RKO (cell line): Measurements from ENCODE around the gene ADAMTS13.
"Not testable (repeated sequence)": the region's sequence is repeated elsewhere in the genome, so short reads cannot be mapped to it uniquely, and the experiment has no call there.

Source experiments
- DNase-seq: peaks from one replicate; pipeline ENCODE4 v3.0.0-alpha.2; 2016; ENCODE audit warnings: low spot score

The ADAMTS13 gene

DNA sequence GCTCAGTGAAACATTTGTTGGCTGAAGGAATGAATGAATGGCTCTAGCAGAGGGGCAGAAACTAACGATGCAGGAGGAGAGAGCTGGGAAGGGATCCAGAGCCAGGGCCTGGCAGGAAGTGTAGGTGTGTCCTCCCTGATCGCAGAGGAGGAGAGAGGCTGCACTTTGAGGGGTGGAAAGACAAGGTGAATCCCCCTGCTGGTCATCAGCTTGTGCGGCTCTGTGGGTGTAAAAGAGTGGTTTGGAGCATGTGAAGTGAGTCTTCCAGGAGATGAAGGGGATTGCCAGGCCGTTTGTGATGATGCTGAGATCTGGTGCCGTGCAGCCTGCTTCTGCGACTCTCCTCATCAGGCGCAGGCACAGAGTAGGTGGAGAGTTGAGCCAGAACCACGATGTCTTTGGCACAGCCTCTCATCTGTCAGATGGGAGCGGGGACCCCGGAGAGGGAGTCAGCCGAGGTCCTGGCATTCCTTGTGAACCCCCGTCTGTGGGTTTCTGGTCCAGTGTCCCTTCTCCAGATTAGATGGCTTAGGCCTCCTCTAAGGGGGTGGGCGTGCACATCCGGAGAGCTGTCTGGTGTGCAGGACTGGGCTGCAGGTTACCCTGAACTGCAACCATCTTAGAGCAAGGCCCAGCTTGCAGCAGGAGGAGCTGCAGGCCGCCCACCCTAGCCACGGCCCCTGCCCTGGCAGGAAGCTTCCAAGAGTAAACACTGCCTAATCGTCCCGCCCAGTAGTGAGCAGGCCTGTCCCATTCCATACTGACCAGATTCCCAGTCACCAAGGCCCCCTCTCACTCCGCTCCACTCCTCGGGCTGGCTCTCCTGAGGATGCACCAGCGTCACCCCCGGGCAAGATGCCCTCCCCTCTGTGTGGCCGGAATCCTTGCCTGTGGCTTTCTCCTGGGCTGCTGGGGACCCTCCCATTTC is at the start of gene ADAMTS13:
Gene ADAMTS13, plus strand, starts transcription at position 753 of the 928 bp plus-strand sequence. Its CDS starts 77 bp downstream, at position 830.
- DNase-seq, result peak; percentile 51

DNA sequence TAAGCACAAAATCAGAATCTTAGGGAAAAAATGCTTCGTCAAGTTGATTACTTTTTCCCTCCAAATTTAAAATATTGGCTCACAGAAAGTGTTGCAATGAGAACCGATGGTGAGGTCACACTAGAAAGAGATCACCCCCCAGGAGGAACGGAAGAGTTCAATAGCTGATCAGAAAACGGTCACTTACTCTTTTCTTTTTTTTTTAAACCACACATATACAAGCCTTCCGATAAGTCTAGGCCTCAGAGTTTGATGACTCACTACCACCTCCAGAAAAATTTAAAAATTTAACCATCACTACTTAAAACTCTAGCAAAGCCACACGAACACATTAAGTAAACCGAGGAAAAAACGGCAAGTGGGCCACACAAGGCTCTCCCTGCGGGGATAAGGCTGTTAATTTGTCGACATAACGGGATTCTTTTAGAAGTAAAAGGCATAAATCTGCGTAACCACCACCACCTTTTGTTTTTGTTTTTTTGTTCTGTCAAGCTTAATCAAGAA is 47.5 kb upstream of the ADAMTS13 start:
- peak; percentile 81 for DNase-seq

DNA sequence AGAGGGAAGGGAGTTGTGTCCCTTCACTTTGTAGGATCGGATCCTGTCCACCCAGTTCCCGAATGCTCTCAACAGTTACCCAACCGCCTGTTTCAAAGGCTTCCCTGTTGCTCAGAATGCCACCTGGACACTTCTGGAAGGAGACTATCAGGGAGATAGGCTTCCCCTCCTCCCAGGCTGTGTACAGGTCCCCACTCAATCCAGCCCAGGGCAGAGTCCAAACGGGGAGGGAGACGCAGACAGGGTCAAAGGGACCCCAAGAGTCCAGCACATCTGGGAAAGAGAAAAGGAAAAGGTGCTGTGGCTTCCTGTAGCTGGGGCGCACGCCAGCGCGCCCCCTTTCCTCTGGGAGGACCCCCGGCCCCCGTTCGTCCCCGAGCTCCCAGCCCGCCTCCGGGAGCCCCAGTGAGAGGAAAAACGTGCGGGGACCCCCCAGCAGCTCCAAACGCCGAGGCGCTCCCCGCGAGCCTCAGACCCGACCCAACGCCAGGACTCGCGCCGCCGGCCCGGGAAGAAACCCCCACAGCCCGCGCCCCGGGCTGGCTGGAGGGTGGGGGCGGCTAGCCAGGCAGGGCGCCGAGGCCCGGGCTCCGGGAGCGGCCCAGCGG is 46.9 kb upstream of the ADAMTS13 start:
- peak; percentile 82 for DNase-seq

DNA sequence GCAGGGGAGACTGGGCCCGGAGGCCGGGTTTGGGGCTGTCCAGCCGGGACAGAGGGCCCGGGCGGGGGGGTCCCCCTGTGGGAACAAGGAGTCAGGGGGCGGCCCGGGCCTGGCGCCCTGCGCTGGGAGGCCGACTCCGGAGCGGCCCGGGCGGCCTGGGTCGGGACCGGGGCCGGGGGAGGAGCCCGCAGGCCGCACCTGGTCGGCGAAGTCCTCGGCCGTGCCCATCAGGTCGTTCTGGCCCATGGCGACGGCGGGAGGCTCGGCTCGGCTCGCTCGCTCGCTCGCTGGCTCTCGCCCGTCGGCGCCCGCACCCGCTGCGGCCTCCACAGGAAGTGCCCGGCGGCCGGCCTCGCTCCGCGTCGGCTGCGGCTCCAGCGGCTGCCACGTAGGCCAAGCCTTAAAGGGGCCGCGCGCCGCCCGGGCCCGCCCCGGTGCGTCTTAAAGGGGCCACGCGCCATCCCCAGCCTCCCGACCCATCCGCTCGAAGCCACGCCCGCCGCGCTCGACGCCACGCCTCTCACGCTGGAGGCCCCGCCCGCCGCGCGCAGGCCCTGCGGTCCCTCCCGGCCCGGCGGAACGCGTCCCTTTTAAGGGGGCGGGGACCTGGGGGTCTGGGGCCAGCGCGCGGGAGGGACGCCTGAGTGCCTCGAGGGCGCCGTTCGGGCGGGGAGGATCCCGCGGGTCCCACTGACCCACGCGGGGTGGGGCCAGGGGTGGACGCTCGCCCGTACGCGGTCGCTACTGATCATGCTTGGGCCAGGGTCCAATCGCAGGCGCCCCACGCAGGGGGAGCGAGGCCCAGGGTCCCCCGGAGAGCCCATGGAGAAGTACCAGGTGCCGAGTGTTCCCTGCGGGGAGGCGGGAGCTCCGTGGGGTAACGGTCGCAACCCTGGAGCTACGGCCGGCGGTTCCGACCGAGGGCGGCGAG is 46.2 kb upstream of the ADAMTS13 start, which contains the start of the genes STKLD1 and SURF4:
Gene STKLD1, plus strand, starts transcription at position 643 of the 931 bp plus-strand sequence. Its CDS starts 108 bp downstream, at position 751.
Gene SURF4, minus strand, starts transcription at position 337 of the 931 bp plus-strand sequence. Its CDS starts 91 bp downstream, at position 246.
- DNase-seq, result peak; percentile 98

DNA sequence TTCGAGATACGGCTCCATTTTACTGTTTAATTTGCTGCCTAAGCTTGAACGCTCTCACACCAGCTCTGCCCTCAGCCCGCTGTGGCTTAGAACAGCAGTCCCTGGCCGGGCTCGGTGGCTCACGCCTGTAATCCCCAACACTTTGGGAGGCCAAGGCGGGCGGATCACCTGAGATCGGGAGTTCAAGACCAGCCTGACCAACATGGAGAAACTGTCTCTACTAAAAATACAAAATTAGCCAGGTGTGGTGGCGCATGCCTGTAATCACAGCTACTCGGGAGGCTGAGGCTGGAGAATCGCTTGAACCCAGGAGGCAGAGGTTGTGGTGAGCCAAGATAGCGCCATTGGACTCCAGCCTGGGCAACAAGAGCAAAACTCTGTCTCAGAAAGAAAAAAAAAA is 44.9 kb upstream of the ADAMTS13 start:
- not testable (repeated sequence) for DNase-seq

DNA sequence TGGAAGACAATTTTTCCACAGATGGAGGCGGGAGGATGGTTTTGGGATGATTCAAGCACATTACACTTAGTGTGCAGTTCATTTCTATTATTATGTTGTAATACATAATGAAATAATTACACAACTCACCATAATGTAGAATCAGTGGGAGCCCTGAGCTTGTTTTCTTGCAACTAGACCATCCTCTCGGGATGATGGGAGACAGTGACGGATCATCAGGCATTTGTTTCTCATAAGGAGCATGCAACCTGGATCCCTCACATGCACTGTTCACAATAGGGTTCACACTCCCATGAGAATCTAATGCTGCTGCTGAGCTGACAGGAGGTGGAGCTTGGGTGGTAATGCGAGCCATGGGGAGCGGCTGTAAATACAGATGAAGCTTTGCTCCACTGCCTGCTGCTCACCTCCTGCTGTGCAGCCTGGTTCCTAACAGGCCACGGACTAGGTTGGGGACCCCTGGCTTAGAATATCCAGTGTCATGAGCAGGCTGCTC is 44.4 kb upstream of the ADAMTS13 start:
- peak; percentile 66 for DNase-seq

DNA sequence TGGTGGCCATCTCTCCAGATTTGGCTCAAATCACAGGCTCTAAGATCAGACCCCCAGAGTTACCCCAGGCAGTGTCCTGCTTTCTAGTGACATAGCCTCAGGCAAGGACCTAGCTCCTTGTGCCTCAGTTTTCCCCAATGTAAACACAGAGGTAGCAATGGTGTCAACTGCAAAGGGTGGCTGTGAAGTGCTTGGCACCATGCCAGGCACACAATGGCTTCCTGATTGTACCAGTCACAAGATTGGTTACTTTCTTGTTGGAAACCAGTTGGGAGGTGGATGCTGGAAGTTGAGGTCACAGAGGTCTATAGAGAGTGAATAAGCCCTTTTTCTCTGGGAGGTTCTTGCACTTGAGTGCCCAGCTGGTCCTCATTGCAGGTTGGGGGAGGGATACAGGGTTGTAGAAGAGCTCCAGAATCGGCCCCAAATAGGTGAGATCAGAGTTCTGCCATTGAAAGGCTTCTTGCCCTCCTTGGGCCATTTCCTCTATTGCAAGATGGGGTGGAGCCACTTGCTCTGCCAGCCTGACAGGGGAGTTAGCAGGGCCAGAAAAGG is 43.7 kb upstream of the ADAMTS13 start:
- DNase-seq, result no peak

DNA sequence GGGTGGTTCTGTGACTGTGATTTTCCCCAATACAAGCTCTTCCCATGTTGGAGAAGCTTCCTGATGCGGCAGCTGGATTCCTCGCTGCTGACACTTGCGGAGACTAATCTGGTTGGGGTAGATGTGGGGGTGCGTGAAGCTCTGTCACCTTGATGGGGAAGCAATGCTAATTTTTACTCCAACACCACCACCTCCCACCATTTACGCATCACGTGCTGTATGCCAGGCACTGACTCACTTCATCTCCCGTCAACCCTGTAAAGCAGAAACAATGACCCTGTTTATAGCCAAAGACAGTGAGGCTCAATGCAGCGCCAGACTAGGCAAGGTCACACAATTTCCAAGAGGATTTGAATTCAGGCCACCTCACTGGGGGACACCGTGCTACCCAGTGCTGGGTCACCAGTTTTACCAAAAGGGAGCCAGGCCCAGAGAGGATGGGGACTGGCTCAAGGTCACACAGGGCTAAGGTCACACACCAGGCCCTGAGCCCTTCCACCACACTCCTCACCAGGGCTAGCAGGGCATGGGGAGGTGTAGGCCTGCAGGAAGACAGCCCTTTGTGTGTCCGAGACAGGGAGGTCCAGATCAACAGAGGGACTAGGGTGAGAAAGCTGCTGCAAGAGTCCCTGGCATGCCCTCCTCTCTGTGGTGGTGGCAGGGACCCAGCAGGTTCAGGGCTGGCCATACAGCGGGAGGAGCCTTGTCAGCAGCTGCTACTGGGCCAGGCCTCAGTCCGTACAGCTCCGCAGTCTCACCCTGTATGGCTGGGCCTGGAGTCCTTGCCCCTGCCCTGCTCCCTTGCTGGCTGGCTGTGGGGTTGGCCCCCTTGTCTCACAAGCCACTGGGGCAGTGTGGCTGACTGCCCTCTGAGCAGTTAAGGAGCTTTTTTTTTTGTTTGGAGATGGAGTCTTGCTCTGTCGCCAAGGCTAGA is 42.7 kb upstream of the ADAMTS13 start:
- no peak for DNase-seq

DNA sequence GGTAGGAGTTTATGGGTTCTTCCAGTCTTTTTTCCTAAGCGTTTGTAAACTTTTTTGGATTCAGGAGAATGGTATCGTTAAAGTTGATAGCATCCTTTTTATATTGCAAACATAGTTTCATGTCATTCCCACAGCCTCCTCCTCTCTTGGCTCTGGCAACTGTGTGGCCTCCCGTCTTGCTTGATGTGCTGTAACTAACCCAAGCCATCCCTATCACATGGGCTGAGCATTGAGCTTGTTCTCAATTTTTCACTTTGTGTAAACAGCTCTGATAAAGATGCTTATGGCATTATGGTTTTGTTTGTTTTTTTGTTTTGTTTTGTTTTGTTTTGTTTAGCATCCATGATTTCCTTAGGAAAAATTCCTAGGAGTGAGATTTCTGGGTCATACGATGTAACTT is 41.4 kb upstream of the ADAMTS13 start:
- no peak for DNase-seq

DNA sequence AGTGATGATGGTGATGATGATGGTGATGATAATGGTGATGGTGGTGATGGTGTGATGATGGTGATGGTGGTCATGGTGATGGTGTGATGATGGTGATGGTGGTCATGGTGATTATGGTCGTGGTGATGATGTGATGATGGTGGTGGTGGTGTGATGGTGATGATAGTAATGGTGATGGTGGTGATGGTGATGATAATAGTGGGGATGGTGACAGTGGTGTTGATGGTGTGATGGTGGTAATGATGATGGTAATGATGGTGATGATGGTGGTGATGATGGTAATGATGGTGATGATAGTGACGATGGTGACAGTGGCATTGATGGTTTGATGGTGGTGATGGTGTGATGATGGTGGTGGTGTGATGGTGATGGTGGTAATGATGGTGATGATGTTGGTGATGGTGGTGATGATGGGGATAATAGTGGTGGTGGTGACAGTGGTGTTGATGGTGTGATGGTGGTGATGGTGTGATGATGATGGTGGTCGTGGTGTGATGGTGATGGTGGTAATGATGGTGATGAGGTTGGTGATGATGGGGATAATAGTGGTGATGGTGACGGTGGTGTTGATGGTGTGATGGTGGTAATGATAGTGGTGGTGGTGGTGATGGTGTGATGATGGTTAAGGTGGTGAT is 39.5 kb upstream of the ADAMTS13 start:
- DNase-seq, result no peak

DNA sequence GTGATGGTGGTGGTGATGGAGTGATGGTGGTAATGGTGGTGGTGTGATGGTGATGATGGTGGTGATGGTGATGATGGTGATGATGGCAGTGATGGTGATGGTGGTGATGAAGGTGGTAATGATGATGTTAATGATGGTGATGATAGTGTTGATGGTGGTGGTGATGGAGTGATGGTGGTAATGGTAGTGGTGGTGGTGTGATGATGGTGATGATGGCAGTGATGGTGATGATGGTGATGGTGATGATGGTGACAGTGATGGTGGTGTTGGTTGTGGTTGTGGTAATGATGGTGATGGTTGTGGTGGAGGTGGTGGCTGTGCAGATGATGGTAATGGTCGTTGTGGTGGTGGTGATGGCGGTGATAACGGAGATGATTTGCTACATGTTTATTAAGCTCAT is 38.7 kb upstream of the ADAMTS13 start:
- DNase-seq, result no peak

DNA sequence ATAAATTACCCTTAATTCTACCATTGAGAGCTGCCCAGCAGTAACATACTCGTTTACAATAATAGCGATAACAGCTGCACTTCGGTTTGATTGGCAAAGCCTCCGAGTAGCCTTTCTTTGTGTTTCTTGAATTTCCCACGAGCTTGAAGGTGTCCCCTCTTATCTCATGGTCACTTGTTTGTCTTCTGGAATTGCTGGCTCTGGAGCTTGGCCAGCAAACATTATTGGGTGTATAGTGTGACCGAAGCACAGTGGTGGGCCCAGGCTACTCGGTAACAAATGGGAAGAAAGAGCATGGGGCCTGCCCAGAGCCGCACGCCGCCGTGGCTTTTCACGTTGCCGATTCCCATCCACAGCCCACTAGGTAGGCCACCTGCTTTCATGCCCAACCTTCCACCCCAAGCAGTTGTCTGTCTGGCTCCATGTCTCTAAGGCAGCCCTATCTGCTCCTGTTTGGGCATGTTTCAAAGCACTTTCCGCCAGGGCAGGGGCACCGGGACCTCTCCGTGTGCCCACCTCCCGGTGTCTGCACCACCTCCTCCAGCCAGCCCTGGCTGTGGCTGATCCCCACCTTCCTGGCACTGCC is 37.3 kb upstream of the ADAMTS13 start:
- no peak for DNase-seq

DNA sequence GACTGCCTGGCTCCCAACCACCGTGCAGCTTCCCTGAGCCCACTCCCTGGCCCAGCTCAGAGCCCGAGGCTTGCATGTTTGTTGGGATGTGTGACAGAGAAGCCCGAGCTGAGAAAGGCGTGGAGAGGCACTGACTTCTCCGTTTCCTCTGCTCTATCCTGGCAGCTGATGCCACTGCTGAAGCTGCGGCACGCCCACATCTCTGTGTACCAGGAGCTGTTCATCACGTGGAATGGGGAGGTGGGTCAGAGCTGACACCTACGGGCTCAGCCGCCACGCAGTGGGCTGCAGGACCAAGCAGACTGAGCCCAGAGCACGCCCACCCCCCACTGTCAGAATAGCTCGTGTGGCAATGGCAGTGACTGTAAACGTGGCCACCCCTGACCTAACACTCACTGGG is 36.7 kb upstream of the ADAMTS13 start:
- no peak for DNase-seq

DNA sequence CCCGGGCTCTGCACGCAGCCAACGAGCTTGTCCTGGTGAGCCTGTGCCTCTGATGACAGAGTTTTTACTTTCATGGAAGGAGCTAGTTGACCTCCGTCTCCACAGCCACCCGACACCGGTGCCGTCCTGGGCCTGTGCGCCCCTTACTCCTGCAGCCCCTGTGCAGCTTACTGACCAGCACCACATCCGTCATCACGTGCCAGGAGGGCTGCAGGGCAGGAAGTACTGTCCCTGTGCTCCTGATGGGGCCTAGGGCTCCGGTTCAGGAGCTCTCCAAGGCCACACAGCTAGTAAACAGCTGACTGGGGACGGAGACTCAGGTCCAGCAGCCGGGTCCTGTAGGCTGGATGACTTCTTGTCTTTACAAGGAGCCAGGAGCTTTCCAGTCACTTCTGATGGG is 35.8 kb upstream of the ADAMTS13 start:
- DNase-seq, result no peak

DNA sequence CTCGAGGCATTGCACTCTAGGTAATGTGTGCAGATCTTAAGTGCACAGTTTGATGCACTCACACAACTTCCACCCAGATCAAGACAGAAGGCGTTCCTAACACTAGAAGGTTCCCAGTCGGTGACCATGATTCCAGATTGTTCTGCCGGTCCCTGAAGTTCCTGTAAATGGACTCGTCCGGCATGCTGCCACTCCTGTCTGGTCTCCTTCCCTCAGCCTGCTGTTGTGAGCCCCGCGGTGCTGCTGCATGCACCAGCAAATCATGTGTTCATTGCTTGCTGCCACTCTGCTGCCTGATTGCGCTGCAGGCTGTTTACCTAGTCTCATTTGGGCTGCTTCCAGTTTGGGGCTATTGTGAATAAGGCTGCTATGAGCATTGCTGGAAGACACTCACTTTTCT is 34.5 kb upstream of the ADAMTS13 start:
- no peak for DNase-seq

DNA sequence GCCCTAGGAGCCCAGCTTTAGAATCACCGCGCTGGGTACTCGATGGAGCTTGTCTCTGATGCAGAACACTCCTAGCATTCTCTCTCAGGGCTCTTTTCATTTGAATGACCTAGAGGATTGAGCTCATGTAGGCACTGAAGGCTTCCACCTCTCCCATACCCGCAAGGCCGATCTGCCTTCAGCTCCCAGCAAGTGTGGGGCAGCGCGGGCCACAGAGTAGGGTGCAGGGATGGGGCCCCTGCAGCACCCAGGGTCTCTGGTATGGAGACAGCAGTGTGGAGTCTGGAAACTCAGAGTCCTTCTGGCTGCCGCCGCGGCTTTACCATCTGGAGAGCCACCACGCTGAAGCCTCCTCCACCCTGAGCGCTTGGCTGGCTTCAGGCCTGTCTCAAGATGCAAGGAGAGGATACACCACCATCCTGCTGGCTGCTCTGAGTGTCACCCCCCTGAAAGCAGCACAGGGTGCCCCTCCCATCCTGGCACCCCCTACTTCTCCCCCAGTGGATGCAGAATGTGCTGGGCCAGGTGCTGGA is 33.1 kb upstream of the ADAMTS13 start:
- no peak for DNase-seq

DNA sequence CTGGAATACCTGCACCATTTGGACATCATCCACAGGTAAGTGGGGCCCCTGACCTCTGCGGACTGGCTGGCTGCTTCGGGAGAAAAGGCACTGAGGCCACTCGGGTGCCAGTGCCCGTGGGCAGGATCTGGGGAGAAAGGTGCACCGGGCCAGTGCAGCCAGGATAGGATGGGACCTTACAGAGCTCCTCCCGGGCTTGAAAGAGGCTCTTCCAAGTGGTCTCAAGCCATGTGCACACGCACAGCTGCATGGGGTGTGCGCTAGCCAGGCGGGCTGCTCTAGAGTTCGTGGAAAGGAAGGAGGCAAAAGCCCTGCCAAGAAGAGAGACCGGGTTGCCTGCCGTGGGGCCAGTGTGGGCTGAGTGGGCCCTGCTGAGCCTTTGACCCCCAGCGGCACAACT is 32.6 kb upstream of the ADAMTS13 start:
- DNase-seq, result no peak

DNA sequence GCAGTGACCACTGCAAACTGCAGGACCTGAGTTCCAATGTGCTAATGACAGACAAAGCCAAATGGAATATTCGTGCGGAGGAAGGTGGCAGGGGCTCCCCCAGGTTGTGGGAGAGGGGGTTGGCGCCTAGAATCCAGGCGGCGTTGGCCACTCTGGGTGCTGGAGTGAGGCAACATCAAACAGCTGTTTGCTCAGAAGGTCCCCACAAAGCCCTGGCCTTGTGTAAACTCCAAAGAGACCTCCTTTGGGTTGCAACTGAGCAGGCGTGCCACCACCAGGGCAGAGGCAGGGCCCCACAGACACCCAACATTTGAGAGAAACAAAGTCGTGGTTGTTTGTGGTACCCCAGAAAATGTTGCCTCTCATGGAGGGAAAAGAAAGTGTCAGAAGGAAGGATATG is 31.5 kb upstream of the ADAMTS13 start:
- DNase-seq, result no peak

DNA sequence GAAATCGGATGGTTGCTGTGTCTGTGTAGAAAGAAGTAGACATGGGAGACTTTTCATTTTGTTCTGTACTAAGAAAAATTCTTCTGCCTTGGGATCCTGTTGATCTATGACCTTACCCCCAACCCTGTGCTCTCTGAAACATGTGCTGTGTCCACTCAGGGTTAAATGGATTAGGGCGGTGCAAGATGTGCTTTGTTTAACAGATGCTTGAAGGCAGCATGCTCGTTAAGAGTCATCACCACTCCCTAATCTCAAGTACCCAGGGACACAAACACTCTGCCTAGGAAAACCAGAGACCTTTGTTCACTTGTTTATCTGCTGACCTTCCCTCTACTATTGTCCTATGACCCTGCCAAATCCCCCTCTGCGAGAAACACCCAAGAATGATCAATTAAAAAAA is 30.7 kb upstream of the ADAMTS13 start:
- not testable (repeated sequence) for DNase-seq
